NCI-H187 (cell line): ENCODE measurements around the gene TTC38.

Source experiments
- DNase-seq, 2 experiments: peaks; one replicate each; lab custom pipeline; 2025; lab: John Stamatoyannopoulos, UW

TTC38 gene

DNA sequence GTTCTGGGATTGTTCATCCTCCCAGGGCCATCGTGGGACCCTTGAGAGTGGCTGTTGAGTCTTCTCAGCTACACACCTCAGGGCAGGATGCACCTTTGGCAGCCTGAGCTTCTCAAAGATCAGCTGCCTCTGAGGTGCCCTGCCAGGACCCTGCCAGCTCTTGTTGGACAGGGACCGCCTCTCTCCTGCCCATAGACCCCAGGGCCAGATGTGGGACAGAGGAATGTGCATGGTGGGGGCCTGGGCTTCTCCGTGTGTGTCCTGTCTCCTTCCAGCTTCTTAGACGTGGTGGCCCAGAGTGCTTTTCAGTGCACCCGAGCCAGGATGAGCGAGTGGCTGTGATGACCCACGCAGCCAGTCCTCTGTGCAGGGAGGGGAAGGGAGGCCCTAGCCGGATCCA, 61.8 kb downstream of the TTC38 start:
- no peak for DNase-seq

DNA sequence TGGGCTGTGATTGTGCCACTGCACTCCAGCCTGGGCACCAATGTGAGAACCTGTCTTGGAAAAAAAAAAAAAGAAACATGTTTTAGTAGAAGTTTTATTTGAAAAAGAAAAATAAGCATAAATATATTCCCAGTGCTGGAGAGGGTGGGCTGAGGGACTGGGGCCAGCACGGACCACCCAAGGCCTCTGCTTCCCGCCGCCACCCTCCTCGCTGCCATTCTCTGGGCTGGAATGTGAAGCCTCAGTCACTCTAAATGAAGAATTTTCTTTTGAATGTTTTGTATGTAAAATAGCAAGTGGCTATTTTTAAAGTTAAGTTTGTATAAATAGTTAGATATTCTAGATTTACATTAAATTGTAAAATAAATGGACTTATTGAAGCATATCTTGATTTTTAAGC, 62.6 kb downstream of the TTC38 start:
- no peak for DNase-seq

DNA sequence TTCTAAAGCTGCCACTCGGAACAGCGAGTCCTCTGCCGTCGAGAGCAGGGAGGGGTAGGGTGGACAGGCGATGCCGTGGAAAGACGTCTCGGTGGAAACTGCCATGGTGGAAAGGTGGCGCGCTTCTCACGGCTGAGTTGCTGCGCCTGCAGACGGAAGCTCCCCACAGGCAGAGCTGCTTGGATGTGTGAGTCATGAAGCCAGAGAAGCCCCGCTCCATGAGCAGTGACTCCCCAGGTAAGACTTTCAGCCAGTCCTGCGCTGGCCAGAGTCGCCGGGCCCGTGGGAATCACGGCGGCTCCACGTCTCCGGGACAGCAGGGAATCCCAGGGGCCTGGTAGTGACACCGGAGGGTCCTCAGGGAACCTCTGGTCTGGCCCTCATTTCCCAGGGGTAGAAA, 63.7 kb downstream of the TTC38 start:
- no peak for DNase-seq

DNA sequence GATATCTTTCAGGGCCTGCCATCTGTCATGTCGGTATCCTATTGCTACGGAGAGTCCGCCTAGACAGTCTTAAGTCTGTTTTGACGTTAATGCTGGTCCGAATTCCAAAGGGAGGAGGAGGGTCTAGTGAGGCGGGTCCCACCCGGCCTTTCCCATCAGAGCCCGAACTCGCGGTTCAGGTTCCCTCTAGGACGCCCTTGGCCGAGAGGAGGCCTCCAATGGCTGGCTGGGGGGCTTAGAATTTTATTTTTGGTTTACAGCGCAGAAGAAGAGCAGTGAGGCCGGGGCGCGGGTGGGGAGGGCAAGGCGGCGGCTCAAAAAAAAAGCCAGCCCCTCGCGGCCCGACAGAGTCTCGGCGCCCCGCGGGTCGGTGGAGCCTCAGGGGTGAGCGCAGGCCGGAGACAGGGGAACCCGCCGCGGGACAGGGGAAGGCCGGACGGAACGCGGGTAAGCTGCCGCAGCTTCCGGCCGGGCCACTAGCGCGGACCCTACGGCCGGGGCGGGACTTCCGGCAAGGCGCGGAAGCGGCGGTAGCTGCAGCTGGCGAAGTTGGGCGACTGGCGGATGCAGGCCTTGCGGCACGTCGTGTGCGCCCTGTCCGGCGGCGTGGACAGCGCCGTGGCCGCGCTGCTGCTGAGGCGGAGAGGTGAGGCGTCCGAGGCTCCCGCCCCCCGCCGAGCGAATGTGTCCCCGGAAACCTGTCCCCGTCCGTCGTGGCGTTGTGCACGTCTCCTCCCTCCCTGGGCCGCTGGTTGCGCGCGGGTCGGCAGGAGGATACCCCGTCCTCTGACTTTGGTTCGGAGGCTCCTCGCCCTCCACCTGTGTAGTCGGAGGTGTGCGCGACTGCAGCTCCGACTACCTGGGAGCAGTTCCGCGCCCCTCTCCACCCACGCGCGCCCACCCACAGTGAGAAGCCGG, 67.7 kb downstream of the TTC38 start, which contains the start of gene TRMU:
Gene TRMU (plus strand): TSS at position 514 of the 918 bp plus-strand sequence. CDS start 51 bp downstream, at position 565.
- peak in 1 of 2 experiments; percentile 38 for DNase-seq

DNA sequence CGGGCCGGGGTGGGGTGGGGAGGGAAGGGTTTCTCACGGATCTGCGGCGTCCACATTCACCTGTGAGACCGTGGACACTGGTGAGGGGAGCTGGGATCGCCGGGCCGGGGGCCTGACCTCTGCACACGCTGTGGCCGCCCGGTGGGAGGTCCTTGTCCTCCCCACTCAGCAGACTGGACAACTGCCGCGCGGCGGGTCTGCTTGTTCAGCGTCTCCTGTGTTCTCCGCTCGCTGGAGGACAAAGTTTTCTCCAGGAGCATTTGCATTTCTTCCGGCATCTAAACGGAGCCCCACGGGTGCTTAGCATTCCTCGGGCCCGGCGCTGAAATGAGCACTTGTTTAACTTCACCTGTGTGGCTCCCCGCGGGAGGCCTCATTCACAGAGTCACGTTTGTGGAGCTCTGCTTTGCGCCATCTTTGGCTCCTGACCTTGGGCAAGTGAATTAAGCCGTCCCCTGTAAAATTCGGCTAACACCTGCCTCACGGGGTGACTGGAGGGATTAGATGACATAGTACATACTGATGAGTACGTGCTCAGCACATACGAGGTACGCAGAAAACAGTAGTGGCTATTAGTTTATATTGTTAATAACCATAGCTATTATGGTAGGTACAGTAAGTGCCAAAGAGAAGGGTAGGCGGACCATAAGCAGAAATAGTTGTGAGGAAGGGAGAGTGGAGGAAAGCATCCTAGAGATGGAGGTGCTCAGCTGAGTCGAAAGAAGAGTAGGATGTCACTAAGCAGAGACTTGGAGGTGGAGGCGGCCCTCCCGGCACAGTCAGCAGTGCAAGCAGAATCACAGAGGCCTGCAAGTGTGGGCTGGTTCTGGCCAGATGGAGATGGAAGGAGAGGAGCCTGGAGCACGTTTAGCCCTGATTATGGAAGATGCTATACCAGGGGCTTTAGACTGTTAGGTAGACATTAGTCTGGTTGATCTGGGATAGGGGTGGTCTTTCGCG, 68.6 kb downstream of the TTC38 start:
- no peak for DNase-seq

DNA sequence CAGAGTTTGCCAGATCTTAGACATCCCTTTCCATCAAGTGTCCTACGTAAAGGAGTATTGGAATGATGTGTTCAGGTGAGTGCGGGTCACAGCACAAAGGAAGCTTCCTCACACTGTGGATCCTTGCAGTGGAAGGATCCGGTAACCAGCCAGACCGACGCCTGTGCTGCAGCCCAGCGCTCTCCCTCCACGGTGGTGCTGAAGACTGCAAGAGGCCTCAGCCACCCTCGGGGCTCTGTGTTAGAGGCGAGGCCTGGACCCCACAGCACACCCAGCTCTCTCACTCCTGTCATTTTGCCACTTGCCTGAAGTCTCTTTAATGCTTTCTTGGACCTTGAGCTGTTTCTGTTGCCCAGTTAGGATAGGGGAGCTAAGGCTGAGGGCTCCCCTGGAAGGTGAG, 70.1 kb downstream of the TTC38 start:
- DNase-seq = no peak

DNA sequence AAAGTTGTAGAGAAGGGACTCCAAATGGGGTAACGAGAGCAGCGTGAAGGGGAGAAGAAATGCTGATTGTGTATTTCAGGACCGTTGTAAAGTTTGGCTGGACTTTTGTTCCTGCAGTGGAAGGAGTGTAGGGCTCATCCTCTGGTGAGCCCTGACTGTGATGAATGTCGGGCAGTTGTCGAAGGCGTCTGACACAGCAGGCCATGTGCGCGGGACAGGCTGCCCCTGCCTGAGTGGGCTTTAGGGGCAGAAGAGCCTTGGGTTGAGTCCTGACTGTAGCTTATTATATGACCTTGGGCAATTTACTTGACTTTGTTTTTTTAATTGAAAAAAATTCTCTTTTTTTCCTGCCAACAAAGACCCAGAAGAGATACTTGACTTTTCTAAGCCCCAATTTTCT, 70.8 kb downstream of the TTC38 start:
- no peak for DNase-seq

DNA sequence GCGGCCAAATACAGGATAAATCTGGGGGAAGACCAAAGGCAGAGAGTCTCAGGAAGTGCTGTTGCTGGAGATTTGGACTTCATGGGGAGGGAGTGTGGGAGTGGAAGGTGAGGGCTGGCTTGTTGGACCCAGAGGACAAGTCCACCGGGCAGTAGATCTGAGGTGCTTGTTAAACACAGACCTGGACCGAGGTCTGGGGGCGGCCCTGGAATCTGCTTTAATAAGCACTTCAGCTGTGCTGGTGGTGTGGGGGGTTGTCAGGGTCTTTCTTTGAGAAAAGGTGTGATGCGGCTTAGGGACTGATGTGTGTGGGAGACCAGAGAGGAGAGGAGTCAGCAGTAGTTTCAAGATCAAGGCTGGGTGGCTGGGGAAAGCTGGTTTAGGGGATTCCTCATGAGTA, 72.1 kb downstream of the TTC38 start:
- DNase-seq = no peak

DNA sequence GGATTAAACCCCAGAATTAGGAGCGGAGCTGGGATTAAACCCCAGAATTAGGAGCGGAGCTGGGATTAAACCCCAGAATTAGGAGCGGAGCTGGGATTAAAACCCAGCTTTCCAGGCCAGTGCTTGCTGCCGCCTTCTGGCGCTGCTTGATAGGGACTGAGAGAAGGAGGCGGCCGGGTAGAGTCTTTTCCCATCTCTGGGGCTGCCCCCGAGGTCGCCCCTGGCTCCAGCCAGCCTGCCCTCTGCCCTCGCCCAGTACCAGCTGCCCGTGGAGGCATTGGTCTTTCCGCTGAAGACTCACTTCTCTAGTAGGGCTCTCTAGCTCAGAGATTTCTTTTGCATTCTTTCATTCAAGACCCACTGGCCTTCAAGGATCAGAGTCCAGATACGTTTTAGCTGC, 72.9 kb downstream of the TTC38 start:
- DNase-seq = no peak
